K562 (cell line): ENCODE results near the gene ZSCAN25. TPM values are rescaled to one million over a fixed set of nuclear protein-coding genes. Genes with fewer than 3 reads are reported as not detected.

ENCODE experiments used
- AFF1 ChIP-seq, 2 experiments: fragments of 450-650 bp; IDR thresholded peaks; 2 replicates each; pipeline ENCODE4 v1.6.1; 2018; ENCODE audit warnings: mild to moderate bottlenecking in 2 of 2, low read depth in 1 of 2; ENCODE audit not compliant: partially characterized antibody in 2 of 2
- CBX2 ChIP-seq: fragments of 200-600 bp; sonication (generic); IDR thresholded peaks from one replicate; pipeline ENCODE4 v1.6.1; 2012; ENCODE audit warnings: mild to moderate bottlenecking, low read length, inconsistent platforms; ENCODE audit not compliant: insufficient read depth, poor library complexity, severe bottlenecking
- CHCHD3 ChIP-seq: fragments of 250-450 bp; sonication (Bioruptor Pico); IDR thresholded peaks from 2 replicates; pipeline ENCODE4 v2.1.2; 2022; ENCODE audit warnings: mild to moderate bottlenecking
- FOXJ2 ChIP-seq: fragments of 200-800 bp; sonication (Bioruptor generic); IDR thresholded peaks from 2 replicates; pipeline ENCODE4 v1.6.1; 2016; ENCODE audit warnings: missing genetic modification characterization, missing compliant biosample characterization
- GATAD2B ChIP-seq: fragments of 450-650 bp; IDR thresholded peaks from 2 replicates; pipeline ENCODE4 v1.6.1; 2017; ENCODE audit warnings: mild to moderate bottlenecking, borderline replicate concordance
- HMG20B ChIP-seq: fragments of 250-450 bp; sonication (Bioruptor Pico); IDR thresholded peaks from 2 replicates; pipeline ENCODE4 v1.5.0; 2021; ENCODE audit warnings: mild to moderate bottlenecking
- KAT7 ChIP-seq: sonication (generic); formaldehyde crosslinking; IDR thresholded peaks from 2 replicates; pipeline ENCODE4 v1.8.0; 2022; ENCODE audit warnings: missing genetic modification reagents, mild to moderate bottlenecking, borderline replicate concordance
- L3MBTL2 ChIP-seq: fragments of 450-650 bp; IDR thresholded peaks from 2 replicates; pipeline ENCODE4 v1.6.1; 2016; ENCODE audit warnings: mild to moderate bottlenecking, moderate library complexity
- LEF1 ChIP-seq: fragments of 450-650 bp; IDR thresholded peaks from 2 replicates; pipeline ENCODE4 v1.6.1; 2016; ENCODE audit warnings: mild to moderate bottlenecking
- PHF8 ChIP-seq: fragments of 200-600 bp; sonication (generic); IDR thresholded peaks from 2 replicates; pipeline ENCODE4 v1.6.1; 2012; ENCODE audit warnings: mixed run types, mild to moderate bottlenecking, inconsistent platforms, low read length, moderate library complexity, borderline replicate concordance
- POLR2G ChIP-seq: fragments of 200-400 bp; formaldehyde crosslinking; IDR thresholded peaks from 2 replicates; pipeline ENCODE4 v1.6.1; 2017; ENCODE audit warnings: low read depth, mild to moderate bottlenecking, antibody characterized with exemption, low read length, moderate library complexity
- POLR2H ChIP-seq: IDR thresholded peaks from 2 replicates; pipeline ENCODE4 v1.6.1; 2016; ENCODE audit warnings: missing genetic modification characterization, low read depth, mild to moderate bottlenecking, control low read depth, missing compliant biosample characterization, moderate library complexity
- PTTG1 ChIP-seq: fragments of 450-650 bp; IDR thresholded peaks from 2 replicates; pipeline ENCODE4 v1.6.1; 2016; ENCODE audit warnings: low read depth, mild to moderate bottlenecking, missing genetic modification characterization, missing compliant biosample characterization
- RCOR1 ChIP-seq, 2 experiments: IDR thresholded peaks; 2 replicates each; pipeline ENCODE4 v1.6.1; 2012; ENCODE audit warnings: low read depth in 2 of 2, low read length in 2 of 2, borderline replicate concordance in 1 of 2, improper control_type of control experiment in 1 of 2
- SPI1 ChIP-seq: IDR thresholded peaks from 2 replicates; pipeline ENCODE4 v1.6.1; 2011; ENCODE audit warnings: low read depth, low read length, control low read depth, borderline replicate concordance
- TFAM ChIP-seq: fragments of 250-450 bp; sonication (Bioruptor Pico); conservative IDR thresholded peaks from 2 replicates; pipeline ENCODE4 v1.5.0; 2021; ENCODE audit warnings: mild to moderate bottlenecking, moderate library complexity
- ZNF263 ChIP-seq: sonication (generic); formaldehyde crosslinking; IDR thresholded peaks from 2 replicates; pipeline ENCODE4 v1.8.0; 2022; ENCODE audit warnings: mild to moderate bottlenecking, missing genetic modification reagents, borderline replicate concordance
- ZNF384 ChIP-seq: IDR thresholded peaks from 2 replicates; pipeline ENCODE4 v1.6.1; 2012; ENCODE audit warnings: low read depth, low read length, improper control_type of control experiment
- polyA plus RNA-seq, 8 experiments: library from polyadenylated mRNA; depleted of rRNA in 4 of 8; stranded (reverse) in 5 of 8; unstranded in 3 of 8; fragments of >200 nt; fragmentation: Nextera tagmentation in 2 of 8; fragmentation: Illumina TruSeq in 1 of 8; extraction: Ambion mirVana in 2 of 8; extraction: Trizol in 1 of 8; gene quantifications; 2 replicates each; pipeline versions ENCODE4 v1.2.1 to v1.2.3, GENCODE V29; 2011 to 2014; ENCODE audit warnings: inconsistent platforms in 1 of 8, missing spikeins in 1 of 8
- total RNA-seq, 7 experiments: library from RNA; depleted of rRNA in 6 of 7; stranded (reverse); fragments of >200 nt in 6 of 7; fragmentation: Illumina TruSeq in 2 of 7; extraction: Trizol in 2 of 7; gene quantifications; 2 replicates each; pipeline versions ENCODE4 v1.2.1 to v1.2.3, GENCODE V29; 2011 to 2021; ENCODE audit warnings: low replicate concordance in 1 of 7
- TF ChIP-seq, protein P1 (sequence below): fragments of 450-650 bp; formaldehyde crosslinking; conservative IDR thresholded peaks from 2 replicates; pipeline ENCODE4 v1.4.0; 2022; ENCODE audit warnings: mild to moderate bottlenecking, missing genetic modification characterization
- TF ChIP-seq, protein P2 (sequence below): fragments of 250-450 bp; sonication (Bioruptor Pico); IDR thresholded peaks from 2 replicates; pipeline ENCODE4 v1.8.0; 2021; ENCODE audit warnings: moderate library complexity, mild to moderate bottlenecking, inconsistent platforms

Gene ZSCAN25
- total and polyA plus RNA-seq, 9 of the 15 experiments (the other 6 are each of a cell fraction or from before 2014, with no cell fraction given): 0.94 to 18.4 (median 12.8) TPM

DNA sequence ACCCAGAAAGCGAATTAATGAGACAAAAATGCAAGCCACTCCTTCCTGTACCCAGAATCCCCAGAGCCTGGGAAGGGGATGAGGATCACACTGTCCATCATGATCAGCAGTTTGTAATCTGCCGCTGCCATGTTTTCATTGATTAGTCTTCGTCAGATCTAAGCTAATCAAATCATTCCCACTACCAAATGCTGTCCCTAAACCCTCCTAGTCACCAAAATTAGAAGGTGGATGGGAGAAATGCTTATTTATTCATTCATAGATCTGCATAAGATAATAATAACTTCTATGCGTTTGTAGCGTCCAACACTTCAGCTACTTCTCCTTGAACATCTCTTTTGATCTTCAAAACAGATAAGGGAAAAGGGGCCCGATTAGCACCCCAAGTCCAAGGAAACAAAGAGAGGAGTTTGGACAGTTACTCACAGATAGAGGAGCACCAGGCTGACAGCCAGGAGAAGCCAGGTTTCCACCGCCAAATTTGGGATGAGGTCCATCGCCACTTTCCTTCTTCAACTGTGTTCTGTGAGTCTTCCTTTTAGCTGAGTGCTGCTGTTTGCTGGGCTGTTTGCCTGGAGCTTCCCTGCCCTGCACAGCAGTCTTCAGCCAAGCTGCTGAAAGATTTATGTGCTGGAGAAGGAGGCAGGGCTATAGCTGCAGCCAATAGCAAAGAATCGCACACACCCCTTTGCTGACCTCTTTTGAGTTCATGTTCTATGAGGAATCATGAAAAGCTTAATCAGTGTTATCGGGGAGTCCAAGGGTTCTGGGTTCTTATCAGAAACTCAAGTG is 62.9 kb downstream of the ZSCAN25 start, which contains the start of gene CYP3A5 (continued):
- TF ChIP-seq, protein P1, sequence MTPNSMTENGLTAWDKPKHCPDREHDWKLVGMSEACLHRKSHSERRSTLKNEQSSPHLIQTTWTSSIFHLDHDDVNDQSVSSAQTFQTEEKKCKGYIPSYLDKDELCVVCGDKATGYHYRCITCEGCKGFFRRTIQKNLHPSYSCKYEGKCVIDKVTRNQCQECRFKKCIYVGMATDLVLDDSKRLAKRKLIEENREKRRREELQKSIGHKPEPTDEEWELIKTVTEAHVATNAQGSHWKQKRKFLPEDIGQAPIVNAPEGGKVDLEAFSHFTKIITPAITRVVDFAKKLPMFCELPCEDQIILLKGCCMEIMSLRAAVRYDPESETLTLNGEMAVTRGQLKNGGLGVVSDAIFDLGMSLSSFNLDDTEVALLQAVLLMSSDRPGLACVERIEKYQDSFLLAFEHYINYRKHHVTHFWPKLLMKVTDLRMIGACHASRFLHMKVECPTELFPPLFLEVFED (CRISPR knock-in tag): 0 out of 2 replicates have a peak, but pooled peaks have one; percentile 51
- TF ChIP-seq SPI1 (0 out of 2 replicates have a peak, but pooled peaks have one; percentile 28), KAT7 (CRISPR knock-in tag) (peak; percentile 46; the same call in 1 of the 2 replicates), POLR2G (peak; percentile 49; the same call in 1 of the 2 replicates), GATAD2B (0 out of 2 replicates have a peak, but pooled peaks have one; percentile 29), ZNF384 (no peak), TFAM (CRISPR knock-in tag) (no peak), AFF1 (IDR thresholded peaks at IDR 0.05; ENCODE audit: low read depth in 1 of 2, partially characterized antibody in 2 of 2) (peak in 1 of 2 experiments; percentile 45), PHF8 (peak; percentile 19; the same call in 1 of the 2 replicates), CBX2 (no peak), HMG20B (CRISPR knock-in tag) (no peak), ZNF263 (CRISPR knock-in tag) (peak; percentile 68; the same call in 1 of the 2 replicates), CHCHD3 (CRISPR knock-in tag) (no peak), LEF1 (peak; percentile 75), POLR2H (tag) (peak; percentile 49), RCOR1 (IDR thresholded peaks at IDR 0.05; ENCODE audit: borderline replicate concordance in 1 of 2, low read depth in 2 of 2, low read length in 2 of 2) (peak; percentile 13 to 85; a peak in 3 of 4 replicates), L3MBTL2 (no peak), PTTG1 (0 out of 2 replicates have a peak, but pooled peaks have one; percentile 34), FOXJ2 (tag) (peak; percentile 81; the same call in 1 of the 2 replicates)
- TF ChIP-seq, protein P2, sequence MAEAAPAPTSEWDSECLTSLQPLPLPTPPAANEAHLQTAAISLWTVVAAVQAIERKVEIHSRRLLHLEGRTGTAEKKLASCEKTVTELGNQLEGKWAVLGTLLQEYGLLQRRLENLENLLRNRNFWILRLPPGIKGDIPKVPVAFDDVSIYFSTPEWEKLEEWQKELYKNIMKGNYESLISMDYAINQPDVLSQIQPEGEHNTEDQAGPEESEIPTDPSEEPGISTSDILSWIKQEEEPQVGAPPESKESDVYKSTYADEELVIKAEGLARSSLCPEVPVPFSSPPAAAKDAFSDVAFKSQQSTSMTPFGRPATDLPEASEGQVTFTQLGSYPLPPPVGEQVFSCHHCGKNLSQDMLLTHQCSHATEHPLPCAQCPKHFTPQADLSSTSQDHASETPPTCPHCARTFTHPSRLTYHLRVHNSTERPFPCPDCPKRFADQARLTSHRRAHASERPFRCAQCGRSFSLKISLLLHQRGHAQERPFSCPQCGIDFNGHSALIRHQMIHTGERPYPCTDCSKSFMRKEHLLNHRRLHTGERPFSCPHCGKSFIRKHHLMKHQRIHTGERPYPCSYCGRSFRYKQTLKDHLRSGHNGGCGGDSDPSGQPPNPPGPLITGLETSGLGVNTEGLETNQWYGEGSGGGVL (CRISPR knock-in tag): no peak
